GM23338 (cell line): ENCODE results near the gene LCE3B. TPM values are rescaled to one million over a fixed set of nuclear protein-coding genes. Genes with fewer than 3 reads are reported as not detected.

Experiments
- ATAC-seq: fragments of 200-7000 bp; cut with Tn5 transposase; 3 replicates; pipeline ENCODE4 v1.9.1; 2020
- DNase-seq: peaks from one replicate; pipeline ENCODE4 v3.0.0-alpha.2; 2015; ENCODE audit warnings: low spot score
- H2AFZ ChIP-seq: fragments of 200-600 bp; sonication (generic); 2 replicates; pipeline ENCODE4 v1.8.0; 2016; ENCODE audit warnings: antibody characterized with exemption, mild to moderate bottlenecking, moderate library complexity
- H3F3A ChIP-seq: fragments of 200-600 bp; sonication (generic); replicated peaks from 2 replicates; pipeline ENCODE4 v1.8.0; 2017; ENCODE audit warnings: antibody characterized with exemption, mixed run types, low read depth
- H3K27ac ChIP-seq: fragments of 200-600 bp; sonication (generic); 2 replicates; pipeline ENCODE4 v1.6.1; 2016; ENCODE audit warnings: low read depth
- H3K27me3 ChIP-seq: fragments of 200-600 bp; sonication (generic); 2 replicates; pipeline ENCODE4 v1.8.0; 2016; ENCODE audit warnings: mild to moderate bottlenecking, mixed run types, moderate library complexity; ENCODE audit not compliant: insufficient read depth
- H3K36me3 ChIP-seq: fragments of 200-600 bp; sonication (generic); 2 replicates; pipeline ENCODE4 v1.8.0; 2016; ENCODE audit warnings: mild to moderate bottlenecking; ENCODE audit not compliant: insufficient read depth
- H3K4me1 ChIP-seq: fragments of 200-600 bp; sonication (generic); 2 replicates; pipeline ENCODE4 v1.8.0; 2016; ENCODE audit warnings: mild to moderate bottlenecking, moderate library complexity; ENCODE audit not compliant: insufficient read depth
- H3K4me2 ChIP-seq: fragments of 200-600 bp; sonication (generic); 2 replicates; pipeline ENCODE4 v1.7.1; 2017; ENCODE audit warnings: mixed run types
- H3K4me3 ChIP-seq: fragments of 200-600 bp; sonication (generic); 2 replicates; pipeline ENCODE4 v1.6.1; 2016; ENCODE audit warnings: mixed run types
- H3K79me2 ChIP-seq: fragments of 200-600 bp; sonication (generic); replicated peaks from 2 replicates; pipeline ENCODE4 v1.8.0; 2017; ENCODE audit warnings: mild to moderate bottlenecking; ENCODE audit not compliant: insufficient read depth
- H3K9me2 ChIP-seq: fragments of 200-600 bp; sonication (generic); 2 replicates; pipeline ENCODE4 v1.8.0; 2017; ENCODE audit not compliant: insufficient read depth
- H4K20me1 ChIP-seq: fragments of 200-600 bp; sonication (generic); replicated peaks from 2 replicates; pipeline ENCODE4 v1.8.0; 2017; ENCODE audit warnings: mild to moderate bottlenecking; ENCODE audit not compliant: insufficient read depth
- H3K27ac Mint-ChIP-seq: 2 replicates; pipeline ENCODE4 v1.8.0; 2020; ENCODE audit warnings: inconsistent platforms, mild to moderate bottlenecking, moderate library complexity, mixed read lengths
- H3K27me3 Mint-ChIP-seq: 3 replicates; pipeline ENCODE4 v1.8.0; 2022; ENCODE audit warnings: low read depth, mild to moderate bottlenecking, moderate library complexity, mixed read lengths, inconsistent platforms; ENCODE audit not compliant: insufficient read depth, poor library complexity
- H3K36me3 Mint-ChIP-seq: 3 replicates; pipeline ENCODE4 v1.8.0; 2021; ENCODE audit warnings: low read depth, mild to moderate bottlenecking, inconsistent platforms, moderate library complexity, mixed read lengths
- H3K4me1 Mint-ChIP-seq: 3 replicates; pipeline ENCODE4 v1.8.0; 2020; ENCODE audit warnings: mild to moderate bottlenecking, inconsistent platforms, mixed read lengths
- H3K4me3 Mint-ChIP-seq: 3 replicates; pipeline ENCODE4 v1.8.0; 2021; ENCODE audit warnings: moderate library complexity, mild to moderate bottlenecking, inconsistent platforms, mixed read lengths
- H3K9me3 Mint-ChIP-seq: 3 replicates; pipeline ENCODE4 v1.8.0; 2020; ENCODE audit warnings: moderate library complexity, mild to moderate bottlenecking, inconsistent platforms, mixed read lengths
- CREB1 ChIP-seq: fragments of 250-450 bp; sonication (Bioruptor Pico); IDR thresholded peaks from 2 replicates; pipeline ENCODE4 v1.5.0; 2020; ENCODE audit warnings: low read depth, mild to moderate bottlenecking, moderate library complexity
- EZH2 ChIP-seq: fragments of 200-600 bp; sonication (generic); IDR thresholded peaks from one replicate; pipeline ENCODE4 v1.8.0; 2017; ENCODE audit warnings: antibody characterized with exemption, mild to moderate bottlenecking, low read depth; ENCODE audit not compliant: unreplicated experiment
- EZH2phosphoT487 ChIP-seq: fragments of 200-600 bp; sonication (generic); IDR thresholded peaks from one replicate; pipeline ENCODE4 v1.8.1; 2018; ENCODE audit warnings: antibody characterized with exemption; ENCODE audit not compliant: unreplicated experiment
- JUNB ChIP-seq: IDR thresholded peaks from one replicate; pipeline ENCODE4 v1.6.1; 2016; ENCODE audit warnings: antibody characterized with exemption; ENCODE audit not compliant: unreplicated experiment
- NANOG ChIP-seq: IDR thresholded peaks from 2 replicates; pipeline ENCODE4 v1.6.1; 2016; ENCODE audit warnings: antibody characterized with exemption, borderline replicate concordance
- POLR2AphosphoS5 ChIP-seq: IDR thresholded peaks from 2 replicates; pipeline ENCODE4 v1.6.1; 2016; ENCODE audit warnings: antibody characterized with exemption, low read depth
- ZNF114 ChIP-seq: fragments of 250-450 bp; sonication (Bioruptor Pico); IDR thresholded peaks from 2 replicates; pipeline ENCODE4 v1.5.0; 2020; ENCODE audit warnings: mild to moderate bottlenecking, moderate library complexity
- polyA plus RNA-seq: library from polyadenylated mRNA; unstranded; fragments of >200 nt; fragmentation: Nextera tagmentation; extraction: Ambion mirVana; gene quantifications from 2 replicates; pipeline ENCODE4 v1.2.1, GENCODE V29; 2016
- total RNA-seq: library from RNA; depleted of rRNA; stranded (reverse); fragments of >200 nt; shearing (Covaris generic); gene quantifications from 2 replicates; pipeline ENCODE4 v1.2.3, GENCODE V29; 2014
- TF ChIP-seq, protein P1 (sequence below): IDR thresholded peaks from one replicate; pipeline ENCODE4 v1.6.1; 2018; ENCODE audit warnings: antibody characterized with exemption; ENCODE audit not compliant: unreplicated experiment
- TF ChIP-seq, protein P2 (sequence below): IDR thresholded peaks from 2 replicates; pipeline ENCODE4 v1.6.1; 2016; ENCODE audit warnings: antibody characterized with exemption

The LCE3B gene
- total and polyA plus RNA-seq, 2 experiments from 2014 or later = not detected

DNA sequence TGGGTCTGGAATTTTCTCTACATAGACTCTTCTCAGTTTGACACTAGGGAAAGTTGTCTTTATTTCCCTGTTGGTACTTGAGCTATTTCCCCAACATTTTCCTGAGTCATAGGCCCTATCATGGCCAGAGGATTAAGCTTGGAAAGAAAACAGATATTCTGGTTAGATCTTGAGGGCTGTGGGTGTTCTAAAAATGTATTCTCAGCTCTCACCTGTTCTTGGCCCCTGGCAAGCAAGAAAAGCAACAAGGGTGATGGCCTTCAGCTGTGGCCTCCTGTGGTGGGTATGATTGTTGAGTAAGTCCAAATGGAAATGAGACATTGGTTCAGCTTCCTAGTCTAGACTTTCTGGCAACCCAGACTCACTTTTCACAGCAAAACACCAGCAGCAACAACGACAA lies 26.7 kb downstream of the LCE3B start (continued):
- TF ChIP-seq, protein P1, sequence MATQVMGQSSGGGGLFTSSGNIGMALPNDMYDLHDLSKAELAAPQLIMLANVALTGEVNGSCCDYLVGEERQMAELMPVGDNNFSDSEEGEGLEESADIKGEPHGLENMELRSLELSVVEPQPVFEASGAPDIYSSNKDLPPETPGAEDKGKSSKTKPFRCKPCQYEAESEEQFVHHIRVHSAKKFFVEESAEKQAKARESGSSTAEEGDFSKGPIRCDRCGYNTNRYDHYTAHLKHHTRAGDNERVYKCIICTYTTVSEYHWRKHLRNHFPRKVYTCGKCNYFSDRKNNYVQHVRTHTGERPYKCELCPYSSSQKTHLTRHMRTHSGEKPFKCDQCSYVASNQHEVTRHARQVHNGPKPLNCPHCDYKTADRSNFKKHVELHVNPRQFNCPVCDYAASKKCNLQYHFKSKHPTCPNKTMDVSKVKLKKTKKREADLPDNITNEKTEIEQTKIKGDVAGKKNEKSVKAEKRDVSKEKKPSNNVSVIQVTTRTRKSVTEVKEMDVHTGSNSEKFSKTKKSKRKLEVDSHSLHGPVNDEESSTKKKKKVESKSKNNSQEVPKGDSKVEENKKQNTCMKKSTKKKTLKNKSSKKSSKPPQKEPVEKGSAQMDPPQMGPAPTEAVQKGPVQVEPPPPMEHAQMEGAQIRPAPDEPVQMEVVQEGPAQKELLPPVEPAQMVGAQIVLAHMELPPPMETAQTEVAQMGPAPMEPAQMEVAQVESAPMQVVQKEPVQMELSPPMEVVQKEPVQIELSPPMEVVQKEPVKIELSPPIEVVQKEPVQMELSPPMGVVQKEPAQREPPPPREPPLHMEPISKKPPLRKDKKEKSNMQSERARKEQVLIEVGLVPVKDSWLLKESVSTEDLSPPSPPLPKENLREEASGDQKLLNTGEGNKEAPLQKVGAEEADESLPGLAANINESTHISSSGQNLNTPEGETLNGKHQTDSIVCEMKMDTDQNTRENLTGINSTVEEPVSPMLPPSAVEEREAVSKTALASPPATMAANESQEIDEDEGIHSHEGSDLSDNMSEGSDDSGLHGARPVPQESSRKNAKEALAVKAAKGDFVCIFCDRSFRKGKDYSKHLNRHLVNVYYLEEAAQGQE = no peak
- no peak for TF ChIP-seq CREB1 (CRISPR knock-in tag)
- TF ChIP-seq, protein P2, sequence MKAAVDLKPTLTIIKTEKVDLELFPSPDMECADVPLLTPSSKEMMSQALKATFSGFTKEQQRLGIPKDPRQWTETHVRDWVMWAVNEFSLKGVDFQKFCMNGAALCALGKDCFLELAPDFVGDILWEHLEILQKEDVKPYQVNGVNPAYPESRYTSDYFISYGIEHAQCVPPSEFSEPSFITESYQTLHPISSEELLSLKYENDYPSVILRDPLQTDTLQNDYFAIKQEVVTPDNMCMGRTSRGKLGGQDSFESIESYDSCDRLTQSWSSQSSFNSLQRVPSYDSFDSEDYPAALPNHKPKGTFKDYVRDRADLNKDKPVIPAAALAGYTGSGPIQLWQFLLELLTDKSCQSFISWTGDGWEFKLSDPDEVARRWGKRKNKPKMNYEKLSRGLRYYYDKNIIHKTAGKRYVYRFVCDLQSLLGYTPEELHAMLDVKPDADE = no peak
- no peak for TF ChIP-seq EZH2

DNA sequence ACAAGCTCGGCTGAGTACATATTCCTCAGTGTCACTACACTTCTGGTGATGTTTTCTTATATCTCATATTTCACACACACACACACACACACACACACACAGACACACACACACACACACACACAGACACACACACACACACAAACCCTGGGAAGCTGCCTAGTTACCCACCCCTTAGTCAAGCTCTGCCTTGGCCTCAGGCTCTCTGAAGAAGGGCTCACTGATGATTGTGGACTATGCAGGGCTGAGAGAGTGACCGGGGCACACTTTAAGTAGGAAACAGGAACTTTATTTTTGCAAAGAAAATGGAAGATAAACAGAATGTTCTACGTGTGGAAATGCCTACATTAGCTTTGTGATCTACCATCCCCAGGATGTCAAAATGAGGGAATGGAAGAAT lies 30.3 kb downstream of the LCE3B start:
- H3K9me3 Mint-ChIP-seq = no peaks in the 10 kb centered on the region
- no peaks in the 10 kb centered on the region for H3K4me1 ChIP-seq
- no peaks in the 10 kb centered on the region for H3K36me3 Mint-ChIP-seq

DNA sequence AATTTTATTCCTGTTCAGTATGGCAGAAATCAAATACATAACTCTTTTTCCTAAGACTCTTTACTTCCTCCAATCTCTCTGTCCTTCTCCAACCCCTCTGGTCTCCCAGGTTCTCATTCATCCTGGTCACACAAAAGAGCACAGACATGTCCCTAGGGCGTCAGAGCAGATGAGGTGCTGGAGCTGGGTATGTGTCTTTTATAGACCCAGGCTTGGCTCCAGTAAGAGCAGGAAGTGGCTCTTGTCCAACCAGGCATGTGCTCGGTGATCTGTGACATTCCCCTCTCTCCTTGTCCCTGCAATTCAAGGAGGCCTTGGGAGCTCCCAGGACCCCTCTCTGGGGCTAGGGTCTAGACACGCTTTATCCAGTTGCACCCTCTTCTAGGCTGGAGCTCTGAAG lies 31.5 kb downstream of the LCE3B start:
- Histone ChIP-seq H3K4me3 (no peak overlapping the region), H4K20me1 (no peaks in the 10 kb centered on the region), H3K79me2 (no peaks in the 10 kb centered on the region), H3K27ac (no peak overlapping the region), H3K9me2 (peaks cover 10% of the 10 kb centered on the region), H3K4me2 (no peak overlapping the region), H3K27me3 (no peaks in the 10 kb centered on the region), H3F3A (no peaks in the 10 kb centered on the region), H3K4me1 (no peaks in the 10 kb centered on the region), H3K36me3 (no peaks in the 10 kb centered on the region), H2AFZ (no peak overlapping the region)
- DNase-seq (no peak), ATAC-seq (no peak)
- TF ChIP-seq NANOG = no peak
- Mint-ChIP-seq H3K9me3 (no peaks in the 10 kb centered on the region), H3K36me3 (no peaks in the 10 kb centered on the region), H3K27me3 (no peaks in the 10 kb centered on the region), H3K27ac (no peak overlapping the region), H3K4me3 (no peak overlapping the region), H3K4me1 (no peaks in the 10 kb centered on the region)

More for the DNA sequence above, 30.3 kb downstream of the LCE3B start:
- TF ChIP-seq ZNF114 (no peak), JUNB (no peak), EZH2phosphoT487 (no peak), POLR2AphosphoS5 (no peak)
- Mint-ChIP-seq H3K4me3 (no peak overlapping the region), H3K27ac (no peak overlapping the region), H3K4me1 (no peaks in the 10 kb centered on the region), H3K27me3 (no peaks in the 10 kb centered on the region)
- Histone ChIP-seq H3K4me3 (no peak overlapping the region), H2AFZ (no peak overlapping the region), H3K4me2 (no peak overlapping the region), H3K36me3 (no peaks in the 10 kb centered on the region), H3K79me2 (no peaks in the 10 kb centered on the region), H3F3A (no peaks in the 10 kb centered on the region), H4K20me1 (no peaks in the 10 kb centered on the region), H3K27ac (no peak overlapping the region), H3K27me3 (no peaks in the 10 kb centered on the region), H3K9me2 (peaks cover 10% of the 10 kb centered on the region)
- DNase-seq (no peak), ATAC-seq (no peak)
